HG03135 (cell line): ENCODE results near the gene SDK1.
"Not testable (repeated sequence)": the region's sequence is repeated elsewhere in the genome, so short reads cannot be mapped to it uniquely, and the experiment has no call there.

Experiments used
- ATAC-seq: cut with Tn5 transposase; IDR thresholded peaks from one replicate; pipeline ENCODE4 v1.9.1; 2021; ENCODE audit warnings: mild to moderate bottlenecking, moderate library complexity; ENCODE audit not compliant: unreplicated experiment

Gene SDK1

GRCh38 chr7:4080954-4081353 lies 779.9 kb downstream of the SDK1 start:
- no peak for ATAC-seq

GRCh38 chr7:4083513-4083912 lies 782.5 kb downstream of the SDK1 start:
- no peak for ATAC-seq

GRCh38 chr7:4084271-4084670 lies 783.2 kb downstream of the SDK1 start:
- ATAC-seq, result no peak

GRCh38 chr7:4085937-4086691 lies 785.1 kb downstream of the SDK1 start:
- ATAC-seq, result no peak

GRCh38 chr7:4086723-4087122 lies 785.7 kb downstream of the SDK1 start:
- ATAC-seq, result no peak

GRCh38 chr7:4091767-4092166 lies 790.7 kb downstream of the SDK1 start:
- ATAC-seq, result no peak

GRCh38 chr7:4093035-4093434 lies 792.0 kb downstream of the SDK1 start:
- ATAC-seq, result no peak

- ATAC-seq, result no peak
These were observed 792.4 kb downstream of the SDK1 start for GRCh38 chr7:4093483-4093882.

GRCh38 chr7:4094158-4094557 lies 793.1 kb downstream of the SDK1 start:
- ATAC-seq, result not testable (repeated sequence)

- ATAC-seq, result no peak
These were observed 796.1 kb downstream of the SDK1 start for GRCh38 chr7:4097001-4097609.

GRCh38 chr7:4098169-4098568 lies 797.1 kb downstream of the SDK1 start:
- no peak for ATAC-seq

GRCh38 chr7:4099651-4100050 lies 798.6 kb downstream of the SDK1 start:
- ATAC-seq, result no peak

GRCh38 chr7:4100148-4100547 lies 799.1 kb downstream of the SDK1 start:
- no peak for ATAC-seq

- no peak for ATAC-seq
These were observed 799.6 kb downstream of the SDK1 start for GRCh38 chr7:4100691-4101090.

GRCh38 chr7:4102231-4102841 lies 801.3 kb downstream of the SDK1 start:
- no peak for ATAC-seq

GRCh38 chr7:4103352-4104091 lies 802.5 kb downstream of the SDK1 start:
- ATAC-seq, result no peak

- no peak for ATAC-seq
These were observed 806.8 kb downstream of the SDK1 start for GRCh38 chr7:4107839-4108238.

GRCh38 chr7:4108951-4109350 lies 807.9 kb downstream of the SDK1 start:
- ATAC-seq, result no peak

- ATAC-seq, result no peak
These were observed 808.5 kb downstream of the SDK1 start for GRCh38 chr7:4109481-4110110.

- no peak for ATAC-seq
These were observed 809.4 kb downstream of the SDK1 start for GRCh38 chr7:4110438-4110837.

- ATAC-seq, result no peak
These were observed 810.1 kb downstream of the SDK1 start for GRCh38 chr7:4111166-4111565.
